Measurements from ENCODE around the gene LINC00237. TPM values are rescaled to one million over a fixed set of nuclear protein-coding genes. Genes with fewer than 3 reads are reported as not detected.

LINC00237 gene
- total and polyA plus RNA-seq, 7 experiments from 2014 or later: not detected

- Histone ChIP-seq H3K4me3 (ENCODE audit: low read length) (no peak overlapping the region), H3K36me3 (ENCODE audit: control insufficient read depth in 2 of 3, insufficient read depth in 3 of 3, low read length in 3 of 3) (peaks cover 0 to 18% (median 0%) of the 10 kb centered on the region in 3 experiments), H3K4me1 (ENCODE audit: control insufficient read depth in 2 of 2, insufficient read depth in 2 of 2, low read length in 2 of 2) (no peaks in the 10 kb centered on the region), H3K27me3 (ENCODE audit: control insufficient read depth in 2 of 2, insufficient read depth in 2 of 2, low read length in 2 of 2) (no peaks in the 10 kb centered on the region), H3K9me3 (ENCODE audit: control insufficient read depth in 2 of 3, low read length in 3 of 3) (no peaks in the 10 kb centered on the region), H3K27ac (ENCODE audit: low read depth, low read length) (no peak overlapping the region)
- Mint-ChIP-seq H3K36me3 (peaks cover 6 to 60% (median 27%) of the 10 kb centered on the region in 5 donors), H3K4me1 (peaks cover 0 to 5% (median 0%) of the 10 kb centered on the region in 7 donors), H3K27me3 (no peaks in the 10 kb centered on the region), H3K27ac (no peak overlapping the region), H3K9me3 (no peaks in the 10 kb centered on the region), H3K4me3 (no peak overlapping the region)
- CTCF ChIA-PET: interaction anchor here (0.6 kb wide), 1 partner anchor 546 kb away, joined by 3 read pairs; no protein-coding TSS in a partner anchor
- intact Hi-C loops (cut with micrococcal nuclease): no loop called here
- POLR2A ChIA-PET: no interaction called here
- DNase-seq (no peak), ATAC-seq (no peak)
These were observed 40.1 kb upstream of the LINC00237 start for GRCh38 chr20:21146215-21146614.

GRCh38 chr20:21145424-21145823 lies 39.3 kb upstream of the LINC00237 start:
- Mint-ChIP-seq H3K27me3 (no peaks in the 10 kb centered on the region), H3K36me3 (peaks cover 6 to 55% (median 27%) of the 10 kb centered on the region in 5 donors)

GRCh38 chr20:21143194-21143890 lies 37.2 kb upstream of the LINC00237 start:
- Mint-ChIP-seq H3K9me3 (no peaks in the 10 kb centered on the region), H3K36me3 (peaks cover 6 to 53% (median 26%) of the 10 kb centered on the region in 5 donors), H3K4me1 (peaks cover 0 to 5% (median 0%) of the 10 kb centered on the region in 7 donors), H3K27ac (no peak overlapping the region), H3K27me3 (no peaks in the 10 kb centered on the region), H3K4me3 (no peak overlapping the region)
- ChIA-PET CTCF (interaction anchor here (0.7 kb wide), 1 partner anchor 413 kb away, joined by 4 read pairs; no protein-coding TSS in a partner anchor), POLR2A (no interaction called here)
- H3K4me3 ChIP-seq (ENCODE audit: low read length): no peak overlapping the region
- no peaks in the 10 kb centered on the region for H3K27me3 ChIP-seq (ENCODE audit: control insufficient read depth in 2 of 2, insufficient read depth in 2 of 2, low read length in 2 of 2)
- peaks cover 0 to 21% (median 0%) of the 10 kb centered on the region in 3 experiments for H3K36me3 ChIP-seq (ENCODE audit: control insufficient read depth in 2 of 3, insufficient read depth in 3 of 3, low read length in 3 of 3)
- H3K9me3 ChIP-seq (ENCODE audit: control insufficient read depth in 2 of 3, low read length in 3 of 3): no peaks in the 10 kb centered on the region
- no peak for ATAC-seq
- H3K27ac ChIP-seq (ENCODE audit: low read depth, low read length): no peak overlapping the region
- intact Hi-C loops (cut with micrococcal nuclease): no loop called here
- DNase-seq: no peak
- H3K4me1 ChIP-seq (ENCODE audit: control insufficient read depth in 2 of 2, insufficient read depth in 2 of 2, low read length in 2 of 2): no peaks in the 10 kb centered on the region

More at GRCh38 chr20:21145424-21145823, 39.3 kb upstream of the LINC00237 start:
- DNase-seq (no peak), ATAC-seq (no peak)
- Mint-ChIP-seq H3K27ac (no peak overlapping the region), H3K4me3 (no peak overlapping the region), H3K4me1 (peaks cover 0 to 5% (median 0%) of the 10 kb centered on the region in 7 donors), H3K9me3 (no peaks in the 10 kb centered on the region)
- Histone ChIP-seq H3K4me1 (ENCODE audit: control insufficient read depth in 2 of 2, insufficient read depth in 2 of 2, low read length in 2 of 2) (no peaks in the 10 kb centered on the region), H3K27ac (ENCODE audit: low read depth, low read length) (no peak overlapping the region), H3K36me3 (ENCODE audit: control insufficient read depth in 2 of 3, insufficient read depth in 3 of 3, low read length in 3 of 3) (peaks cover 0 to 17% (median 0%) of the 10 kb centered on the region in 3 experiments), H3K4me3 (ENCODE audit: low read length) (no peak overlapping the region), H3K9me3 (ENCODE audit: control insufficient read depth in 2 of 3, low read length in 3 of 3) (no peaks in the 10 kb centered on the region), H3K27me3 (ENCODE audit: control insufficient read depth in 2 of 2, insufficient read depth in 2 of 2, low read length in 2 of 2) (no peaks in the 10 kb centered on the region)
- CTCF ChIA-PET: no interaction called here
- POLR2A ChIA-PET: no interaction called here
- intact Hi-C loops (cut with micrococcal nuclease): no loop called here

- no peaks in the 10 kb centered on the region for H3K4me1 ChIP-seq (ENCODE audit: control insufficient read depth in 2 of 2, insufficient read depth in 2 of 2, low read length in 2 of 2)
- no peaks in the 10 kb centered on the region for H3K27me3 Mint-ChIP-seq
- H3K4me1 Mint-ChIP-seq: no peaks in the 10 kb centered on the region
- H3K27me3 ChIP-seq (ENCODE audit: control insufficient read depth in 2 of 2, insufficient read depth in 2 of 2, low read length in 2 of 2): no peaks in the 10 kb centered on the region
- H3K9me3 Mint-ChIP-seq: no peaks in the 10 kb centered on the region
- no peak for ATAC-seq
- H3K27ac Mint-ChIP-seq: no peak overlapping the region
- no peak for DNase-seq
- POLR2A ChIA-PET: no interaction called here
- H3K4me3 ChIP-seq (ENCODE audit: low read length): no peak overlapping the region
- intact Hi-C loops (cut with micrococcal nuclease): no loop called here
- no peaks in the 10 kb centered on the region for H3K9me3 ChIP-seq (ENCODE audit: control insufficient read depth in 2 of 3, low read length in 3 of 3)
- CTCF ChIA-PET: no interaction called here
- no peak overlapping the region for H3K27ac ChIP-seq (ENCODE audit: low read depth, low read length)
- H3K36me3 ChIP-seq (ENCODE audit: control insufficient read depth in 2 of 3, insufficient read depth in 3 of 3, low read length in 3 of 3): peaks cover 0 to 25% (median 4%) of the 10 kb centered on the region in 3 experiments
- peaks cover 3 to 55% (median 25%) of the 10 kb centered on the region in 5 donors for H3K36me3 Mint-ChIP-seq
- H3K4me3 Mint-ChIP-seq: no peak overlapping the region
These were observed 35.7 kb upstream of the LINC00237 start for GRCh38 chr20:21141825-21142224.

- DNase-seq (no peak), ATAC-seq (no peak)
- CTCF ChIA-PET: no interaction called here
- Mint-ChIP-seq H3K36me3 (peaks cover 3 to 58% (median 32%) of the 10 kb centered on the region in 5 donors), H3K27ac (peak overlapping the region in 1 of 9 donors; percentile 56), H3K27me3 (no peaks in the 10 kb centered on the region), H3K4me3 (no peak overlapping the region), H3K9me3 (no peaks in the 10 kb centered on the region), H3K4me1 (peaks cover 0 to 5% (median 0%) of the 10 kb centered on the region in 7 donors)
- Histone ChIP-seq H3K4me3 (ENCODE audit: low read length) (no peak overlapping the region), H3K27ac (ENCODE audit: low read depth, low read length) (no peak overlapping the region), H3K27me3 (ENCODE audit: control insufficient read depth in 2 of 2, insufficient read depth in 2 of 2, low read length in 2 of 2) (no peaks in the 10 kb centered on the region), H3K36me3 (ENCODE audit: control insufficient read depth in 2 of 3, insufficient read depth in 3 of 3, low read length in 3 of 3) (peaks cover 0 to 27% (median 4%) of the 10 kb centered on the region in 3 experiments), H3K9me3 (ENCODE audit: control insufficient read depth in 2 of 3, low read length in 3 of 3) (no peaks in the 10 kb centered on the region), H3K4me1 (ENCODE audit: control insufficient read depth in 2 of 2, insufficient read depth in 2 of 2, low read length in 2 of 2) (no peaks in the 10 kb centered on the region)
- intact Hi-C loops (cut with micrococcal nuclease): no loop called here
- POLR2A ChIA-PET: interaction anchor here (0.6 kb wide), 1 partner anchor 29 kb away, joined by 3 read pairs; no protein-coding TSS in a partner anchor
These were observed 33.9 kb upstream of the LINC00237 start for GRCh38 chr20:21139881-21140566.

- H3K27me3 Mint-ChIP-seq: no peaks in the 10 kb centered on the region
- peaks cover 0 to 11% (median 1%) of the 10 kb centered on the region in 7 donors for H3K4me1 Mint-ChIP-seq
- H3K36me3 Mint-ChIP-seq: peaks cover 5 to 69% (median 36%) of the 10 kb centered on the region in 5 donors
- Histone ChIP-seq H3K36me3 (ENCODE audit: control insufficient read depth in 2 of 3, insufficient read depth in 3 of 3, low read length in 3 of 3) (peaks cover 0 to 32% (median 4%) of the 10 kb centered on the region in 3 experiments), H3K27ac (ENCODE audit: low read depth, low read length) (no peak overlapping the region), H3K9me3 (ENCODE audit: control insufficient read depth in 2 of 3, low read length in 3 of 3) (no peaks in the 10 kb centered on the region), H3K27me3 (ENCODE audit: control insufficient read depth in 2 of 2, insufficient read depth in 2 of 2, low read length in 2 of 2) (no peaks in the 10 kb centered on the region), H3K4me1 (ENCODE audit: control insufficient read depth in 2 of 2, insufficient read depth in 2 of 2, low read length in 2 of 2) (no peaks in the 10 kb centered on the region), H3K4me3 (ENCODE audit: low read length) (no peak overlapping the region)
- DNase-seq: no peak
- no peak overlapping the region for H3K27ac Mint-ChIP-seq
- CTCF ChIA-PET: no interaction called here
- ATAC-seq: no peak
- POLR2A ChIA-PET: no interaction called here
- H3K9me3 Mint-ChIP-seq: no peaks in the 10 kb centered on the region
- intact Hi-C loops (cut with micrococcal nuclease): no loop called here
- no peak overlapping the region for H3K4me3 Mint-ChIP-seq
These were observed 30.9 kb upstream of the LINC00237 start for GRCh38 chr20:21137078-21137477.

All from naive thymus-derived CD4-positive, alpha-beta T cell (primary cell).